MCF 10A (cell line): Measurements from ENCODE around the gene GNG7. TPM values are rescaled to one million over a fixed set of nuclear protein-coding genes. Genes with fewer than 3 reads are reported as not detected.

Experiments
- BruUV-seq: library from RNA; stranded (reverse); fragments of 400-500 nt; replicated peaks from 2 replicates; lab custom pipeline; 2021; lab: Mats Ljungman, UMichigan
- CTCF ChIA-PET: fragments of 300-600 bp; sonication (Branson Sonifier 250); formaldehyde crosslinking; extraction: SDS; loops from one replicate; lab custom pipeline; 2021; ENCODE audit warnings: antibody characterized with exemption, inconsistent platforms; lab: Yijun Ruan, JAX
- POLR2A ChIA-PET: fragments of 300-600, 350-650 bp; sonication (Branson Sonifier 250); formaldehyde crosslinking; extraction: SDS; loops from one replicate; lab custom pipeline; 2020; ENCODE audit warnings: antibody characterized with exemption, inconsistent platforms; lab: Yijun Ruan, JAX
- DNase-seq: peaks from one replicate; pipeline ENCODE4 v3.0.0-alpha.2; 2018; ENCODE audit not compliant: unreplicated experiment
- H3K27ac Mint-ChIP-seq: one replicate; pipeline ENCODE4 v1.8.0; 2022; ENCODE audit warnings: mild to moderate bottlenecking, low read depth, mixed read lengths; ENCODE audit not compliant: unreplicated experiment
- H3K27me3 Mint-ChIP-seq: one replicate; pipeline ENCODE4 v1.8.0; 2022; ENCODE audit warnings: mixed read lengths; ENCODE audit not compliant: insufficient read depth, unreplicated experiment
- H3K36me3 Mint-ChIP-seq: one replicate; pipeline ENCODE4 v1.8.0; 2022; ENCODE audit warnings: mild to moderate bottlenecking, moderate library complexity, mixed read lengths; ENCODE audit not compliant: insufficient read depth, unreplicated experiment
- H3K4me1 Mint-ChIP-seq: one replicate; pipeline ENCODE4 v1.8.0; 2022; ENCODE audit warnings: mixed read lengths; ENCODE audit not compliant: insufficient read depth, unreplicated experiment
- H3K4me3 Mint-ChIP-seq: one replicate; pipeline ENCODE4 v1.8.0; 2022; ENCODE audit warnings: mild to moderate bottlenecking, moderate library complexity, mixed read lengths; ENCODE audit not compliant: unreplicated experiment
- H3K9me3 Mint-ChIP-seq: one replicate; pipeline ENCODE4 v1.8.0; 2022; ENCODE audit warnings: mixed read lengths; ENCODE audit not compliant: unreplicated experiment
- CTCF ChIP-seq: fragments of 200-600 bp; IDR thresholded peaks from one replicate; pipeline ENCODE4 v1.8.0; 2022; ENCODE audit warnings: antibody characterized with exemption, mild to moderate bottlenecking; ENCODE audit not compliant: unreplicated experiment
- intact Hi-C: fragments of 100-400 bp; cut with micrococcal nuclease; formaldehyde crosslinking; loops from 2 replicates; pipeline ENCODE4 v1.14.1; 2022
- total RNA-seq: library from RNA; stranded (reverse); gene quantifications from 2 replicates; pipeline ENCODE4 v1.2.3, GENCODE V29; 2022

GNG7 gene
- total RNA-seq, 1 experiment from 2014 or later, result 0.51 TPM

GRCh38 chr19:2739602-2740313 lies 37.3 kb upstream of the GNG7 start, which contains the start of gene SLC39A3:
TSS of gene SLC39A3 (minus strand) at chr19:2740017. CDS start at chr19:2737257, 2,760 bp downstream.
- DNase-seq, result peak; percentile 99
- Mint-ChIP-seq H3K4me3 (peak within 1 kb of the TSS; percentile 76), H3K9me3 (no peaks in the 10 kb centered on the region), H3K4me1 (peaks cover 6% of the 10 kb centered on the region), H3K27me3 (peaks cover 18% of the 10 kb centered on the region), H3K36me3 (no peaks in the 10 kb centered on the region), H3K27ac (no peak within 1 kb of the TSS)
- intact Hi-C loops, result no loop called here
- no peak for TF ChIP-seq CTCF
- ChIA-PET CTCF (interaction anchor here (1.3 to 1.5 kb wide), 2 partner anchors 10 to 91 kb away, joined by 6 to 9 read pairs; no protein-coding TSS in a partner anchor), POLR2A (interaction anchor here (0.5 to 1.4 kb wide), 8 partner anchors 12 to 112 kb away, joined by 3 to 5 read pairs (median 4); partner anchors contain the start of gene SGTA)
- no TSS peak for BruUV-seq

- Mint-ChIP-seq H3K4me3 (no peak overlapping the region), H3K27me3 (no peaks in the 10 kb centered on the region), H3K27ac (no peak overlapping the region), H3K36me3 (no peaks in the 10 kb centered on the region), H3K9me3 (no peaks in the 10 kb centered on the region), H3K4me1 (peaks cover 6% of the 10 kb centered on the region)
- no peak for TF ChIP-seq CTCF
- BruUV-seq, result no TSS peak
- ChIA-PET POLR2A (interaction anchor here (0.8 to 1.1 kb wide), 2 partner anchors 11 to 12 kb away, joined by 3 read pairs; no protein-coding TSS in a partner anchor), CTCF (interaction anchor here (0.6 to 1.0 kb wide), 3 partner anchors 10 to 14 kb away, joined by 3 to 7 read pairs (median 3); no protein-coding TSS in a partner anchor)
- intact Hi-C loops, result no loop called here
- DNase-seq, result no peak
These were observed 34.2 kb upstream of the GNG7 start for GRCh38 chr19:2736550-2737190.

- no peak for TF ChIP-seq CTCF
- intact Hi-C loops, result no loop called here
- Mint-ChIP-seq H3K9me3 (no peaks in the 10 kb centered on the region), H3K36me3 (no peaks in the 10 kb centered on the region), H3K4me1 (peaks cover 6% of the 10 kb centered on the region), H3K27me3 (no peaks in the 10 kb centered on the region), H3K4me3 (no peak overlapping the region), H3K27ac (no peak overlapping the region)
- CTCF ChIA-PET, result interaction anchor here (0.7 to 1.1 kb wide), 3 partner anchors 12 to 87 kb away, joined by 3 to 7 read pairs (median 3); no protein-coding TSS in a partner anchor
- POLR2A ChIA-PET, result interaction anchor here (0.8 kb wide), 1 partner anchor 562 kb away, joined by 3 read pairs; no protein-coding TSS in a partner anchor
- no peak for DNase-seq
- BruUV-seq, result no TSS peak
These were observed 32.9 kb upstream of the GNG7 start for GRCh38 chr19:2735374-2735773.
